B cell (primary cell): ENCODE results near the gene SLIT3. TPM values are rescaled to one million over a fixed set of nuclear protein-coding genes. Genes with fewer than 3 reads are reported as not detected.

Experiments
- ATAC-seq: fragments of 200-7000 bp; cut with Tn5 transposase; one replicate; pipeline ENCODE4 v1.10.0; 2021; ENCODE audit warnings: low read depth, mild to moderate bottlenecking, moderate number of reproducible peaks, moderate library complexity
- CTCF ChIA-PET: fragments of 350-600 bp; sonication (Branson Sonifier 250); formaldehyde crosslinking; loops from one replicate; lab custom pipeline; 2021; ENCODE audit warnings: antibody characterized with exemption, inconsistent platforms; lab: Charles Lee
- POLR2A ChIA-PET: fragments of 350-600 bp; sonication (Branson Sonifier 250); formaldehyde crosslinking; loops from one replicate; lab custom pipeline; 2021; ENCODE audit warnings: antibody characterized with exemption; lab: Charles Lee
- DNase-seq: peaks from one replicate; pipeline ENCODE4 v3.0.0; 2013
- H2AFZ ChIP-seq: 2 replicates; pipeline ENCODE4 v1.6.1; 2012; ENCODE audit warnings: mild to moderate bottlenecking, low read depth, low read length; ENCODE audit not compliant: insufficient read depth, poor library complexity, severe bottlenecking
- H3K27ac ChIP-seq, 2 donors: 1 replicate in 1 of 2; 2 replicates in 1 of 2; pipeline ENCODE4 v1.5.1; 2012 to 2013; ENCODE audit warnings: low read length in 2 of 2, mild to moderate bottlenecking in 2 of 2, moderate library complexity in 1 of 2
- H3K27me3 ChIP-seq, 4 experiments: fragments of 200-600 bp in 1 of 4; sonication (generic) in 1 of 4; replicated peaks in 1 of 4; 1 replicate in 2 of 4; 2 replicates in 2 of 4; pipeline versions ENCODE4 v1.6.1 to v1.7.0; 2013 to 2016; ENCODE audit warnings: low read length in 3 of 4, mild to moderate bottlenecking in 2 of 4, mixed read lengths in 1 of 4, moderate library complexity in 1 of 4; ENCODE audit not compliant: insufficient read depth in 4 of 4, control insufficient read depth in 3 of 4; ENCODE audit errors: control extremely low read depth in 1 of 4
- H3K36me3 ChIP-seq, 2 experiments: replicated peaks in 1 of 2; 1 replicate in 1 of 2; 2 replicates in 1 of 2; pipeline versions ENCODE4 v1.6.1 to v1.7.1; 2013; ENCODE audit warnings: low read length in 1 of 2; ENCODE audit not compliant: insufficient read depth in 2 of 2, control insufficient read depth in 1 of 2; ENCODE audit errors: control extremely low read depth in 1 of 2, extremely low read depth in 1 of 2
- H3K4me1 ChIP-seq, 2 donors: fragments of 200-600 bp in 1 of 2; sonication (generic) in 1 of 2; 1 replicate in 1 of 2; 2 replicates in 1 of 2; pipeline versions ENCODE4 v1.5.1 to v1.6.1; 2013 to 2017; ENCODE audit warnings: low read length in 2 of 2; ENCODE audit not compliant: control insufficient read depth in 2 of 2, insufficient read depth in 2 of 2
- H3K4me2 ChIP-seq: replicated peaks from 2 replicates; pipeline ENCODE3; 2012; ENCODE audit warnings: mild to moderate bottlenecking, low read depth, low read length; ENCODE audit not compliant: poor library complexity, severe bottlenecking
- H3K4me3 ChIP-seq, 5 experiments: fragments of 200-600 bp in 1 of 5; sonication (generic) in 1 of 5; 1 replicate in 3 of 5; 2 replicates in 2 of 5; pipeline versions ENCODE4 v1.5.1 to v1.7.0; 2011 to 2016; ENCODE audit warnings: low read length in 4 of 5, mild to moderate bottlenecking in 4 of 5, low read depth in 2 of 5, control low read depth in 1 of 5, moderate library complexity in 1 of 5; ENCODE audit not compliant: insufficient read depth in 1 of 5; ENCODE audit errors: control extremely low read depth in 1 of 5, extremely low read depth in 1 of 5
- H3K79me2 ChIP-seq: fragments of 200-600 bp; sonication (generic); one replicate; pipeline ENCODE4 v1.6.0; 2016; ENCODE audit warnings: low read length; ENCODE audit not compliant: control insufficient read depth, insufficient read depth
- H3K9ac ChIP-seq: fragments of 200-600 bp; sonication (generic); 2 replicates; pipeline ENCODE4 v1.6.1; 2017; ENCODE audit warnings: mild to moderate bottlenecking, low read length, moderate library complexity
- H3K9me3 ChIP-seq, 3 donors: one replicate each; pipeline versions ENCODE4 v1.6.1 to v1.7.1; 2013; ENCODE audit warnings: low read length in 2 of 3; ENCODE audit not compliant: control insufficient read depth in 2 of 3, insufficient read depth in 1 of 3; ENCODE audit errors: control extremely low read depth in 1 of 3
- H4K20me1 ChIP-seq: 2 replicates; pipeline ENCODE4 v1.6.0; 2012; ENCODE audit warnings: mild to moderate bottlenecking, low read length; ENCODE audit not compliant: insufficient read depth, control insufficient read depth, poor library complexity, severe bottlenecking
- H3K27ac Mint-ChIP-seq: one replicate; pipeline ENCODE4 v1.8.0; 2021; ENCODE audit warnings: mixed read lengths
- H3K27me3 Mint-ChIP-seq: one replicate; pipeline ENCODE4 v1.8.0; 2021; ENCODE audit warnings: mixed read lengths
- H3K4me1 Mint-ChIP-seq: one replicate; pipeline ENCODE4 v1.8.0; 2021; ENCODE audit warnings: mixed read lengths
- H3K4me3 Mint-ChIP-seq: one replicate; pipeline ENCODE4 v1.8.0; 2021; ENCODE audit warnings: mixed read lengths
- H3K9me3 Mint-ChIP-seq: one replicate; pipeline ENCODE4 v1.8.0; 2022; ENCODE audit warnings: mixed read lengths; ENCODE audit not compliant: insufficient read depth
- CTCF ChIP-seq: fragments of 200-600 bp; IDR thresholded peaks from one replicate; pipeline ENCODE4 v1.8.0; 2022; ENCODE audit warnings: antibody characterized with exemption, mild to moderate bottlenecking
- EZH2 ChIP-seq: IDR thresholded peaks from 2 replicates; pipeline ENCODE4 v1.6.1; 2012; ENCODE audit warnings: borderline replicate concordance, low read depth, mild to moderate bottlenecking, moderate library complexity, low read length; ENCODE audit not compliant: insufficient read depth, poor library complexity, severe bottlenecking
- WGBS: methylation state at CpG from one replicate; pipeline ENCODE4 v1.1.5; 2013; ENCODE audit warnings: missing lambda C conversion rate; ENCODE audit not compliant: insufficient coverage; 5-methylcytosine and 5-hydroxymethylcytosine counted together
- intact Hi-C: fragments of 100-400 bp; cut with micrococcal nuclease; formaldehyde crosslinking; loops from one replicate; pipeline ENCODE4 v1.10.0; 2022
- polyA plus RNA-seq: library from polyadenylated mRNA; depleted of rRNA; stranded (reverse); fragments of >200 nt; gene quantifications from 2 replicates; pipeline ENCODE4 v1.2.3, GENCODE V29; 2012
- total RNA-seq, 2 donors: library from RNA; stranded (reverse); fragments of 120-200 nt in 1 of 2; gene quantifications; 1 replicate in 1 of 2; 2 replicates in 1 of 2; pipeline versions ENCODE4 v1.2.3 to v1.2.4, GENCODE V29; 2013 to 2022

The SLIT3 gene
- total and polyA plus RNA-seq, 2 donors (not counting 1 experiment from before 2014, with no cell fraction given) = not detected

- intact Hi-C loops = no loop called here
- no peak for ATAC-seq
- Histone ChIP-seq H3K4me3 (no peak overlapping the region), H3K4me1 (no peaks in the 10 kb centered on the region), H4K20me1 (no peaks in the 10 kb centered on the region), H3K27ac (no peak overlapping the region), H3K79me2 (no peaks in the 10 kb centered on the region), H3K27me3 (no peaks in the 10 kb centered on the region), H2AFZ (no peak overlapping the region), H3K9ac (no peak overlapping the region), H3K9me3 (no peaks in the 10 kb centered on the region), H3K36me3 (no peaks in the 10 kb centered on the region), H3K4me2 (no peak overlapping the region)
- POLR2A ChIA-PET = no interaction called here
- Mint-ChIP-seq H3K4me3 (no peak overlapping the region), H3K27me3 (peaks cover 3% of the 10 kb centered on the region), H3K9me3 (no peaks in the 10 kb centered on the region), H3K4me1 (no peaks in the 10 kb centered on the region), H3K27ac (no peak overlapping the region)
- 75% methylated on average over 9 of the region's 10 CpGs for WGBS
- CTCF ChIA-PET = interaction anchor here (0.6 kb wide), 1 partner anchor 86 kb away, joined by 6 read pairs; no protein-coding TSS in a partner anchor
- DNase-seq = no peak
- TF ChIP-seq CTCF (no peak), EZH2 (no peak)
Observed at GRCh38 chr5:168781941-168782571, 518.9 kb downstream of the SLIT3 start.

- H3K4me2 ChIP-seq = no peak overlapping the region
- no peak overlapping the region for H3K4me3 ChIP-seq
- Mint-ChIP-seq H3K4me3 (no peak overlapping the region), H3K4me1 (no peaks in the 10 kb centered on the region), H3K9me3 (no peaks in the 10 kb centered on the region), H3K27ac (no peak overlapping the region), H3K27me3 (peaks cover 3% of the 10 kb centered on the region)
- no peak overlapping the region for H3K9ac ChIP-seq
- no peaks in the 10 kb centered on the region for H3K4me1 ChIP-seq
- ATAC-seq = no peak
- H3K27ac ChIP-seq = no peak overlapping the region
- no peak for DNase-seq
- H3K9me3 ChIP-seq = no peaks in the 10 kb centered on the region
- no peak overlapping the region for H2AFZ ChIP-seq
- WGBS = 90% methylated on average over 3 of the region's 3 CpGs
- CTCF ChIA-PET = no interaction called here
- TF ChIP-seq EZH2 (no peak), CTCF (no peak)
- H3K79me2 ChIP-seq = no peaks in the 10 kb centered on the region
- peaks cover 0 to 3% (median 0%) of the 10 kb centered on the region in 4 experiments for H3K27me3 ChIP-seq
- no peaks in the 10 kb centered on the region for H4K20me1 ChIP-seq
- POLR2A ChIA-PET = no interaction called here
- intact Hi-C loops = no loop called here
- H3K36me3 ChIP-seq = no peaks in the 10 kb centered on the region
Observed at GRCh38 chr5:168780888-168781287, 520.1 kb downstream of the SLIT3 start.
